Gastrocnemius medialis (tissue), 4 donors: Measurements from ENCODE around the gene IRF2. TPM values are rescaled to one million over a fixed set of nuclear protein-coding genes. Genes with fewer than 3 reads are reported as not detected.

Source experiments
- ATAC-seq, 2 donors: fragments of 150-250 bp; one replicate each; pipeline ENCODE4 v1.9.1; 2016
- DNase-seq, 2 donors: peaks; one replicate each; pipeline ENCODE4 v3.0.0-alpha.2; 2019
- H3K27ac ChIP-seq, 4 donors: fragments of 200-600 bp; sonication (generic); 1 replicate in 1 of 4; 2 replicates in 3 of 4; pipeline ENCODE4 v1.5.1; 2016 to 2018; ENCODE audit warnings: mild to moderate bottlenecking in 2 of 4, moderate library complexity in 1 of 4
- H3K27me3 ChIP-seq, 3 donors: fragments of 200-600 bp; sonication (generic) in 2 of 3; 1 replicate in 1 of 3; 2 replicates in 2 of 3; pipeline versions ENCODE4 v1.5.1 to v1.6.0; 2016 to 2019; ENCODE audit warnings: mild to moderate bottlenecking in 1 of 3, moderate library complexity in 1 of 3
- H3K36me3 ChIP-seq, 2 donors: fragments of 200-600 bp; sonication (generic) in 1 of 2; one replicate each; pipeline ENCODE4 v1.5.1; 2017 to 2018
- H3K4me1 ChIP-seq, 2 donors: fragments of 200-600 bp; sonication (generic) in 1 of 2; one replicate each; pipeline ENCODE4 v1.5.1; 2016 to 2017; ENCODE audit warnings: mild to moderate bottlenecking in 2 of 2
- H3K4me3 ChIP-seq, 4 donors: fragments of 200-600 bp; sonication (generic) in 3 of 4; 1 replicate in 1 of 4; 2 replicates in 3 of 4; pipeline ENCODE4 v1.5.1; 2016 to 2019; ENCODE audit warnings: mild to moderate bottlenecking in 2 of 4
- H3K9me3 ChIP-seq, 3 donors: fragments of 200-600 bp; sonication (generic) in 2 of 3; 1 replicate in 1 of 3; 2 replicates in 2 of 3; pipeline ENCODE4 v1.5.1; 2016 to 2019
- CTCF ChIP-seq, 5 experiments: fragments of 450-650 bp in 3 of 5; fragments of 200-600 bp in 2 of 5; sonication (generic) in 2 of 5; IDR thresholded peaks in 4 of 5; conservative IDR thresholded peaks in 1 of 5; 1 replicate in 4 of 5; 2 replicates in 1 of 5; pipeline ENCODE4 v1.5.1; 2016 to 2019; ENCODE audit warnings: antibody characterized with exemption in 5 of 5, mild to moderate bottlenecking in 3 of 5, moderate library complexity in 3 of 5
- POLR2A ChIP-seq, 2 donors: fragments of 450-650 bp; IDR thresholded peaks; one replicate each; pipeline ENCODE4 v1.6.1; 2017; ENCODE audit warnings: antibody characterized with exemption in 2 of 2, mild to moderate bottlenecking in 2 of 2, moderate library complexity in 2 of 2
- in situ Hi-C, 4 donors: fragments of 200-750 bp; cut with MboI; loops; one replicate each; pipeline versions ENCODE4 v1.15.0 to v1.8.0; 2017; ENCODE audit warnings: low sequenced_read_pairs in 4 of 4
- intact Hi-C: fragments of 100-400 bp; cut with DNase I; formaldehyde crosslinking; loops from one replicate; pipeline ENCODE4 v1.15.1; 2023; ENCODE audit warnings: low total_unique reads
- total RNA-seq, 4 donors: library from RNA; depleted of rRNA; stranded (reverse); fragments of >200 nt; gene quantifications; one replicate each; pipeline versions ENCODE4 v1.1.0 to v1.2.3, GENCODE V29; 2016

The IRF2 gene
- total RNA-seq, 4 donors from 2014 or later: 20.9 to 37.1 (median 32.8) TPM

GRCh38 chr4:184511156-184511555, 36.8 kb upstream of the IRF2 start:
- Histone ChIP-seq H3K9me3 (no peaks in the 10 kb centered on the region), H3K36me3 (no peaks in the 10 kb centered on the region), H3K27me3 (no peaks in the 10 kb centered on the region), H3K4me3 (no peak overlapping the region), H3K4me1 (peaks cover 5 to 8% of the 10 kb centered on the region in 2 donors), H3K27ac (no peak overlapping the region)
- in situ Hi-C loops: no loop called here
- no peak for DNase-seq
- no peak for TF ChIP-seq POLR2A (IDR thresholded peaks at IDR 0.05)
- no peak for TF ChIP-seq CTCF (IDR thresholded peaks at IDR 0.05 in 4 of 5, conservative IDR thresholded peaks at IDR 0.05 in 1 of 5)
- ATAC-seq: no peak
- intact Hi-C loops: no loop called here

- ATAC-seq: no peak
- peaks cover 5 to 11% of the 10 kb centered on the region in 2 donors for H3K4me1 ChIP-seq
Observed at GRCh38 chr4:184510401-184510800, 36.1 kb upstream of the IRF2 start.

GRCh38 chr4:184506527-184507121, 32.3 kb upstream of the IRF2 start:
- Histone ChIP-seq H3K4me1 (peaks cover 0 to 7% of the 10 kb centered on the region in 2 donors), H3K9me3 (no peaks in the 10 kb centered on the region), H3K4me3 (no peak overlapping the region), H3K36me3 (no peaks in the 10 kb centered on the region), H3K27me3 (no peaks in the 10 kb centered on the region), H3K27ac (no peak overlapping the region)
- peak in 1 of 2 donors; percentile 61 for ATAC-seq
- in situ Hi-C loops (no loop called here), intact Hi-C loops (no loop called here)
- TF ChIP-seq POLR2A (IDR thresholded peaks at IDR 0.05) (no peak), CTCF (IDR thresholded peaks at IDR 0.05 in 4 of 5, conservative IDR thresholded peaks at IDR 0.05 in 1 of 5) (peak in 1 of 5 experiments; percentile 6)
- DNase-seq: no peak

More at GRCh38 chr4:184510401-184510800, 36.1 kb upstream of the IRF2 start:
- Histone ChIP-seq H3K36me3 (no peaks in the 10 kb centered on the region), H3K4me3 (no peak overlapping the region), H3K9me3 (no peaks in the 10 kb centered on the region), H3K27me3 (no peaks in the 10 kb centered on the region), H3K27ac (no peak overlapping the region)
- DNase-seq: no peak
- intact Hi-C loops (no loop called here), in situ Hi-C loops (no loop called here)
- TF ChIP-seq POLR2A (IDR thresholded peaks at IDR 0.05): no peak
- no peak for TF ChIP-seq CTCF (IDR thresholded peaks at IDR 0.05 in 4 of 5, conservative IDR thresholded peaks at IDR 0.05 in 1 of 5)

- Histone ChIP-seq H3K4me1 (peaks cover 0 to 7% of the 10 kb centered on the region in 2 donors), H3K9me3 (no peaks in the 10 kb centered on the region), H3K4me3 (no peak overlapping the region), H3K27me3 (no peaks in the 10 kb centered on the region), H3K36me3 (no peaks in the 10 kb centered on the region), H3K27ac (no peak overlapping the region)
- ATAC-seq: no peak
- in situ Hi-C loops: no loop called here
- no peak for DNase-seq
- intact Hi-C loops: no loop called here
- no peak for TF ChIP-seq POLR2A (IDR thresholded peaks at IDR 0.05)
- no peak for TF ChIP-seq CTCF (IDR thresholded peaks at IDR 0.05 in 4 of 5, conservative IDR thresholded peaks at IDR 0.05 in 1 of 5)
Observed at GRCh38 chr4:184504385-184504784, 30.0 kb upstream of the IRF2 start.

GRCh38 chr4:184503869-184504300, 29.5 kb upstream of the IRF2 start:
- peaks cover 0 to 7% of the 10 kb centered on the region in 2 donors for H3K4me1 ChIP-seq
- H3K36me3 ChIP-seq: no peaks in the 10 kb centered on the region
- in situ Hi-C loops (no loop called here), intact Hi-C loops (no loop called here)
- no peak for DNase-seq
- no peaks in the 10 kb centered on the region for H3K27me3 ChIP-seq
- H3K9me3 ChIP-seq: no peaks in the 10 kb centered on the region
- ATAC-seq: no peak
- no peak overlapping the region for H3K4me3 ChIP-seq
- H3K27ac ChIP-seq: no peak overlapping the region
- TF ChIP-seq CTCF (IDR thresholded peaks at IDR 0.05 in 4 of 5, conservative IDR thresholded peaks at IDR 0.05 in 1 of 5) (no peak), POLR2A (IDR thresholded peaks at IDR 0.05) (no peak)
